Stimulated activated CD8-positive, alpha-beta memory T cell treated with anti-CD3 and anti-CD28 coated beads, Interleukin-4, amount 100 ng/mL, for 48 hours (primary cell): ENCODE measurements around the gene COL8A2.

Experiments used
- DNase-seq: peaks from one replicate; pipeline ENCODE4 v3.0.0-alpha.2; 2020

Gene COL8A2

DNA sequence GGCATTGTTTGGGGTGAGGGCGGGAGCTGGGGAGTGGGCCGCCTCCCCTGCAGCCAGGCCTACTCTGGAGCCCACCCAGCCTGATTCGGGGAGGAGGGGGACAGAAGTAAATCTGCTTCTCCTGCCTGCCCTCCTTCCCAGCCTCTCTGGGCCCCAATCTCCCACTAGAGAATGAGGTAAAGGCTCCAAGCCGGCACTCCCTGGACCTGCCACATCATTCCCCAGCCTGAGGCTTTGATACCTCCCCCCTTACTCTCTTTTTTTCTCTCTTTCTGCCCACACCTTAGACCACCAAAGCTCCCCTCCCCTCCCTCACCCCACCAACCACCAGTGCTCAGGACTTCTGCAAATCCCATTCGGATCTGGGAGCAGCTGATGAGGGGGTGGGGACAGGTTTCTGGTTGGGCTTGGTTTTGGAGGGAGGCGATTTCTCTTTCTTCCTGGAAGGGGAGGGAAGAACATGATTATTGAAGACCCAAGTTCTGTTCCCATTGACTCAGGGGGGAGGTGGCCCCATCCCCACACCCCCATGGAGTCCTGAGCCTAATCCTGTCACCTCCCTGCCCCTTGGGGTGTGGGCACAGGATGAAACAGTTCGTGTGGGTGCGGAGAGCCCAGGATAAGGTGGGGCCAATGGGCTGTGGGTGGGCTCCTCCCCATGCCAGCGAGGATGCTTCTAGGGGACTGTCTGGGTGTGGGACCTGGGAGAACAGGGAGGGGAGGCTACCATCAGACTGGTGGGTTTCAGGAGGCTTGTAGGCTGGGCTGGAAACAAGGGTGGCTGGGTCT, 32.3 kb upstream of the COL8A2 start:
- peak; percentile 42 for DNase-seq

DNA sequence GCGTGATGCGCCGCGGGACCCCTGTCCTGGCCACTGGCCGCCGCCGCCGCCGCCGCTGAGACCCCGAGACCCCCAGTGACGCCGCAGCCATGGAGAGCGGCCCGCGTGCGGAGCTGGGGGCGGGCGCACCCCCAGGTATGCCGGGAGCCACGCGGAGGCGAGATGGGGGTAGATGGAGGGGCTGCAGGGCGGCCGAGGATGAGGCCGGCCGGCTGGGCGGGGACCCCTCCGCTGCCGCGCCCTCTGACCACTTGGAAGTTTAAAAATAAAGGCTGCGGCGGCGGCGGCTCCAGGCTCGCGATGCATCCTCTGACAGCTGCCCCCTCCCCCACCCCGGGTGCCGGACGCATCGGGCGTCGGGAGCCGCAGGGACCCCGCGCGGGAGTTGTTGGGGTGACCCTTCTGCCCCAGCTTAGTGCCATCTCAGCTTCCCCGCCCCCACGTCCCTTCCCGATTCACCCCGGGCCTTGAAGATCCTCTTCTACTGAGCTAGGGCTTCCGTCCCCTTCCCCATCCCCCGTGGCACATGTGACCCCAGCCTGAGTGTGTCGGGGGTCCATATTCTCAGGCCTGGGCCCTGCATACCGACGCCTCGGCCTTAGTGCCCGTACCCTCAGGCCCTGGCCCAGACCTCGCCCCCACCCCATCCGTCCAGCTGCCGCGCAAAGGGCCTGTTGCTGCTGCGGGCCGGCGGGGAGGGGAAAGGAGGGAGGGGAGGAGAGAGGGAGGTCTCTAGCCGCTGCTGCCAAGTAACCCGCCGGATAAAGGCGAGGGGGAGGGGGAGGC, 31.5 kb upstream of the COL8A2 start:
- peak; percentile 76 for DNase-seq

DNA sequence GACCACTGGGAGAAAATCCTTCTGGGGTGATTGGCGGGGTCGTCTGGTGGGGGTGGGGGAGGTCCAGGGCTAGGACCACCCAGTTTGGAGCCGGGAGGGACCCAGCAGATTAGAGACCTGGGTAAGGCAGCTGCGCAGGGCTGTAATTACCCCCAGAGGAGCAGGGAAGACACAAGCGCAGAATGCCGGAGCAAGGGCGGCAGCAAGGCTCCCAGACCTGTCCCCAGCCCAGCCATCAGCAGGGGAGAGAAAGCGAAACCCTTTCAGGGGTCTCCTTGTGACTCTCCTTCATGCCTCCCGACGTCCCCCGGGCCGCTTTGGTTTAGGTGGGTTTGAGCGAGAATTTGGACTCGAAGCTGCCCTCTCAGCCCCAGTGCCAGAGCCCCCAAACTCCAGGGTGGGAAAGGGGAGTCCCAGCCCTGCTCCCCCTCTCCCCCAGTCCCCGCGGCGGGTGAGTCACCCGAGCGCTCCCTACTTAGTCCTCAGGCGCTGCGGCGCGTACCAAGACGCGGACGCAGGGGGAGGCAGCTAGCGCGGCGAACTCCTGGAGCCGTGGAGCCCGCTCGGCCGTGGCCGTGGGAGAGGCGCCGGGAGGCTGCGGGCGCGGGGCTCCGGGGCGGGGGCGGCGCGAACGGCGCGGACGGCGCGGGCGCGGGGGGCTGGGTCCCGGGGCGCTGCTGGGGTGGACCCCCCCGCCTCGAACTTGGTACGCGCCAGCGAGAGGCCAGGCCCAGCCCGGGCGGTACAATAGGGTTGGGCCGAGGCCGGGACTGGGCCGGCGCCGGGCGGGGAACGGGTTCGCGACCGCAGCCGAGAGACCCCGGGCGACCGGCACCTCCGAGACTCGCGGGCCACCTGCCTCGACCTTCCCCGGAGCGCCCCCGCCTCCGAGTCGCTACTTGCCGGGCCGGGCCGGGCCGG, 30.6 kb upstream of the COL8A2 start, which contains the start of gene MAP7D1:
Gene MAP7D1, plus strand, starts transcription at position 753 of the 921 bp plus-strand sequence. CDS start 258 bp downstream, outside the sequence.
- DNase-seq, result peak; percentile 88

DNA sequence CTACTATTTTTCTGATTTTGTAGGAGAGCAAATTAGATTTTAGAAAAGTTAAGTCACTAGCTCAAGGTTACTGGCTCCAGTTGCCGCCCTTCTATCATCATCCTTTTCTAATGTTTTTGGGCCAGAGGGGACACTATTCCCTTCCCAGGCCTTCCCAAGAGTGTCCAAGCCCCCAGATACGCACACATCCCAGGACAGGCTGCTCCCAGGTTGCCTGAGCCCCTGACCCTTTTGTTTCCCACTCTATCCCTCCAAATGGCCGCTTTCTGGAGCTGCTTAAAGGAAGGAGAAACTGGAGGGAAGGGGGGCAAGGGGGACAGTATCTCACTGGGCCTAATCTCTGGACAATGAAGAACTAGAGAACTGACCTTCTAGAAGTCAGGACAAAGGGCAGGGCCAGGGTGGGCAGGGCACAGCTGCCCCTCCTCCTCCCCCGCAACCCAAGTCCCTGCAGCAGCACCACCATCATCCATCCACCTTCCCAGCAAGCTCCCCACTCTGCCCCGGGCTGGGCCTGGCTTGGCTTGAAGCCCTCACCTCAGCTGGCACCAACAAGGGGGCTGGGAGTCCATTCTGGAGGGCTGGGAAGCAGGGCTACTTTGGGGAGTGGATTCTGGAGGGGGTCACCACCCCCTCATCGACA, 29.9 kb upstream of the COL8A2 start:
- DNase-seq, result no peak

DNA sequence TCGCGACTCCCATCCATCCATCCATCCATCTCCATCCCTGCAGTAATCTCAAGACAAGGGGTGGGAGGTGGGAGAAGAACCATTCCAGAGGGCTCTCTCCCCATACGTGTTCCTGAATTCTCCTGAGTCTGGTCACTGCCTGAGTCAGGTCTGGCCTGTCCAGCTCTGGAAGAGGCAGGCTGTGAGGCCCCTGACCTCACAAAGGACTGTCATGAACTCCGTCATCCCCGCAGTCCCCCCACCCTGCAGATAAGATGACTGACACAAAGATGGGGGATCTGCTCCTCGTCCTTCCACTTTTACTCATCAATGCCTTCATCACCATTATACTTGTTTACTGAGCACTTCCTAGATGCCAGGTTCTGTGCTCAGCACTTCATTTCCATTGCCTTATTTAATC, 29.3 kb upstream of the COL8A2 start:
- no peak for DNase-seq

DNA sequence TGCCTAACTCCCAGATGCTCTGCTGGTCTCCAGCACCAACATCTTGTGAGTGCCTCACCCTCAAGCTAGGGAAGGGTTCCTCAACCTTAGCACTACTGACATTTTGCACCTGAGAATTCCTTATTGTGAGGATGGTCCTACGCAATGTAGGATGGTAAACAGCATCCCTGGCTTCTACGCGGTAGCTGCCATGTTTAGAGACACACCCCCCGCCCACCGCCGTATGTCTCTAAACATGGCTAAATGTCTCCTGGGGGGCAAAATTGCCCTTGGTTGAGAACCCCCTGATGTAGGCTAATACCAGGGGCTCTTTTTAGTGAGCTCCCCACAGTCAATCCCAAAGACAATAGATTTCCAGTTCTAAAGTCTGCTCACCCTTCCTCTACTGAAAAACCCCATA, 28.5 kb upstream of the COL8A2 start:
- no peak for DNase-seq

DNA sequence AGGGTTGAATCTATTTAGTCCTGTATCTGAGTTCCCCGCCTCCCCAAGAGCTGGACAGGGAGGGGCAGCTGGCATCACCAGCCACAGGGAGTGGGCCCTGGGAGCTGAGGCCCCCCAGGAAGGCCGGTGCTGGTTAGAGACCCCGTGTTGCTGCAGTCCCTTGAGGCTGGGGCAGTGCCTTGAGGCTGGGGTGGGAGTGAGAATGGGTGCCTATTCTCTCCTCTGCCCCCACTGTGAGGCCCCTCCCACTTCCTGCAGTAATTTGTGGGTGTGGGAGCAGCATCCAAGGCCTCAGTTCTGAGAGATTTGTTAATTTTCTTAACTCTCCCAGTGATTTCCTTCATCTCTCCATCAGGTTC, 26.8 kb upstream of the COL8A2 start:
- DNase-seq, result peak; percentile 69

DNA sequence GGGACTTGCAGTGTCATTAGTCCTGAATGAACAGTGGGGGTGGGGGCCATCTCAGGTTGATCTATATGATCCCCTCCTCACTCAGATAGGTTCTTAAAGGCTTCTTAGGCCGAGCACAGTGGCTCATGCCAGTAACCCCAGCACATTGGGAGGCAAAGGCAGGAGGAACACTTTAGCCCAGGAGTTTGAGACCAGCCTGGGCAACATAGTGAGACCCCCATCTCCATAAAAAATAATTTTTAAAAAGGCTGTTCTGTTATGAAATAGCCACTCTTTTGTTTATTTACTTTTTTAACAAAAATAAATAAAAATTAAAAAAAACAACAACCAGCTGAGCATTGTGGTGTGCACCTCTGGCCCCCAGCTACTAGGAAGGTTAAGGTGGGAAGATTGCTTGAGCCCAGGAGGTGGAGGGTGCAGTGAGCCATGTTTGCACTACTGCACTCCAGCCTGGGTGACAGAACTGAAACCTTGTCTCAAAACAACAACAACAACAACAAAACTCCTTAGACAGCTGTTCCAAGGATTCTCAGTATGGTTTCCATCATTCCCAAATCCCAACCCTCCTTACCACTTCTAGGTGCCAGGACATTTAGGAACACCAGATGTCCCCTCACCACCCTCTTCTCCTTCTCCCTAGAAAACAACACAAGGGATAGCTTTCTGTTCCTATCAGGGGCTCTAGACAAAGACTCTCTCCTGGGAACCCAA, 26.3 kb upstream of the COL8A2 start:
- DNase-seq, result no peak

DNA sequence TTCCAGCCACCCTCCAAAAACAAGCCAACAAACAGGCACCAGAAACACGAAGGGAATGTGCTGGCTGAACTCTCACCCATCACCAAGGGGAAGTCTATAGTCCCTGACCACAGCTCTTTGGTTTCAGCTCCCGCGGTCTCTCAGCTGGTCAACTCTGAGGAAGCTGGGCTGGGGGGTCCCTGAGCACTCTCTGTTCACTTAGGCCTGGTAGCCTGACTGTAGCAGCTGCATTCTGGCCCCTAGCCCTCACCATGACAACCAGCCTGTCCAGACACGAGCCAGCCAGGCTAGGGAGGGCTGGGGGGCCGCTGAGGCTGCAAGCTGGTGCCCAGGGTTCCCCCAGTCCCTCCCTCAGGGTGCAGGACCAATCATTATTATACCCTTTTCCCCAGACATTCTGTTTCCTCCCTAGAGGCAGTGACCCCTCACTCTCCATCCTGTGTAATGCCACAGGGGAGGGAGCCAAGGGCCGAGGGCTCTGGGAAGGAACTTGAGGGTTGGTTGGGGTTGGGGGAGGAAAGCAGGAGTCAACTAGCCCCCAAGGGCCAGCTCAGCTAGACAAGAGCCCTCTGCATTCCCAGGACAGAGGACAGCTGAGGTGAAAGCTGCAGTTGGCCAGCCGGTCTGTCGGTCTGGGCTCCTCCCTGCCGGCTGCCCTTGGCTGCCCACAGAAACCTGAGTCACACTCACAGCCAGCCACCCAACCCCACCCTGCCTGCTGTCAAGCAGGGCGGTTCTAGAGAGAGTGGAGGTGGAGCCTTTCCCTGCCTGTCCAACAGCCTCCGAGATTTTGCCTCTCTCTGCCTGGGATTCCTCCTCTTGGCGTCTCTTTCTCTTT, 25.5 kb upstream of the COL8A2 start:
- DNase-seq, result peak; percentile 84

DNA sequence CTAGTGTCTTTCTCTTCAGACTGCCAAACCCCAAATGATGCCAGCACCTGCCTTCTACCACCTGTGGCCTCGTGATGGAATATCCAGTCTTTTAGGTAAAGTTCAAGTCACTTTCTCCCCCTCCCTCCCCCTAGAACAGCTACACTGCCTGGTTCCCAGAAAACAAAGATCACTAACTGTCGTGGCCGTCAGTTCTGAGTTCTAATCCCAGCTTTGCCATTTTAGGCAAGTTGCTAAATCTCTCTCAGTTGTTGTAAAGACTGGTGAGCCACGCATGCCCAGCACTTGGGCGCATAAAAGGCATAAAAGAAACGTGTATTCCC, 24.9 kb upstream of the COL8A2 start:
- peak; percentile 45 for DNase-seq

DNA sequence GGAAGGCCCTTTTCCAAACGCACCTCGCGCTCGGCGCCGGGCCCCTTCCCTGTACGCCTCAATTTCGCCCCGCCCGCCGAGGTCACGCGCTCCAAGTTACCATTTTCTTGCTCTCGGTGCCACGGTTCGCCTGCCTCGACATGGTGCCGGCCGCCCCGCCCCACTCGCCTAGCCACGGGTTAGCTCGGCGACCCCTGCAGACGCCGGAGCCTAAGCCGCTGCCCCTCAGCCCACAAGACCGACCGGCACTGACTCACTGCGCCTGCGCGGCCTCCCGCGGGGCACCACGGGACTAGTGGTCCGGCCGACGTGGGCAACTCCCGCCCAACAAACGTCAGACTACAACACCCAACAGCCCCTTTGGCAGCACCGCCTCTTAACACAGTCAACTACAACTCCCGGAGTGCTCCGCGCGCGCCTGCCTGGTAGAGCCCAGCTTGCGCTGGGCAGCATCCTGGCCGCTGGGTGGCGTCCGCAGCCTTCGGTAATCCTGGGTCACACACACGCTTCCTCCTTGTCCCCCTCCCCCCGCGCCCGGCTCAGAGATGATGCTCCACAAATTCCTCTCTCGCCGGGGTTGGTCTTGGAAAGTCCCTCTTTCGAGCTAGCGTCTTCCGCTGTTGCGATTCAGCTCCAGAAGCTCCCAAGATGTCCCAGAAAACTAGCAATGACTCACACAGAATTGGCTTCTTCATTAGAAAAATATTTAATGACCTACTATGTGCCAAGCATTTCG, 24.4 kb upstream of the COL8A2 start, which contains the start of gene TRAPPC3:
Gene TRAPPC3, minus strand, starts transcription at position 250 of the 736 bp plus-strand sequence. Its CDS starts 108 bp downstream, at position 142.
- DNase-seq, result peak; percentile 100

DNA sequence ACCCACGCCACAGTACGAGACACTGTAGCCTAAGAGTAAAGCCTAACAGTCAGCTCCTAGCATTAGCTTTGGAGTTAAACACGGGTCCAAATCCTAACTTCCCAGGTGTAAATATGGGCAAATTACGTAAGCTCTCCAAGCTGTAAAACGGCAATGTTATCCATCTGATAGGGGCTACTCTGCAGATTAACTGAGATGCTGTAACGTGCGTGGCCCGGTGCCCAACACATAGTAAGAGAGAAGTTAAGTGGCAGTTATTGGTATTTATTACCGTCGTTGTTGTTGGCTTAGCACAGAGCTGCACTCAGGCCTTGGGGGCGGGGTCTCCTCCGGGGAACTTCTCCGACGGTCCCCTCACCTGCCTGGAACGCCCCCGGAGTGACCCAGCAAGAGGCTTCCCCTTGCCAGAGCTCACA, 23.8 kb upstream of the COL8A2 start:
- DNase-seq, result no peak

DNA sequence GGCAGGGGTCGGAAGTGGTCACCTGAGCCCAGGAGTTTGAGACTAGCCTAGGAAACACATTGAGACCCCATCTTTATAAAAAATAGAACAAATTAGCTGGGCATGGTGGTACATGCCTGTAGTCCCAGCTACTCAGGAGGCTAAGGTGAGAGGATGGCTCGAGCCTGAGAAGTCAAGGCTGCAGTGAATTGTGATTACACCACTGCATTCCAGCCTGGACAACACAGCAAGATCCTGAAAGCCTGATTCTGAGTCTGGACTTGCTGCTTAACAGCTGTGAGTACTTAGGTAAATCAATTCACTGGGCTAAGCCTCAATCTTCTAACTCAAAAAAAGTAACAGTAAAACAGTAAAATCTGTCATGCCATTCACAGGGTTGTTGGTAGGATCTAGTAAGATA, 19.4 kb upstream of the COL8A2 start:
- DNase-seq, result no peak

DNA sequence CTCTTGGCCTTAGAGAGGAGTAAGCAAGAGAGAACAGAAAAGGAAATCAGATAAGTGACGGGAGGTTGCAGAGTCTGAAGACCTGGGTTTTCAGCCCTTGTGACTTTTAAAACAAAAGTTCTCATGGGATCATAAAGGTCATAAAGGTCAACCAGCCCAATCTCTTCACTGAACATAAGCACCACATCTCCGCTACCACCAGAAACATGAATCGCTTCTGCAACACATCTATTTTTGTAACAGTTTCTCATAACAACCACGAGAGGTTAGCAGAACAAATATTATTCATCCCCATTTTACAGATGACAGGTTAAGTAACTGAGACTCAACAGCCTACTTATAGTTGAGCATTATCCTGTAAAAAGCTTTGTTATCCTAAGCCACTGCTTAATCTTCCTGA, 18.4 kb upstream of the COL8A2 start:
- DNase-seq, result no peak

DNA sequence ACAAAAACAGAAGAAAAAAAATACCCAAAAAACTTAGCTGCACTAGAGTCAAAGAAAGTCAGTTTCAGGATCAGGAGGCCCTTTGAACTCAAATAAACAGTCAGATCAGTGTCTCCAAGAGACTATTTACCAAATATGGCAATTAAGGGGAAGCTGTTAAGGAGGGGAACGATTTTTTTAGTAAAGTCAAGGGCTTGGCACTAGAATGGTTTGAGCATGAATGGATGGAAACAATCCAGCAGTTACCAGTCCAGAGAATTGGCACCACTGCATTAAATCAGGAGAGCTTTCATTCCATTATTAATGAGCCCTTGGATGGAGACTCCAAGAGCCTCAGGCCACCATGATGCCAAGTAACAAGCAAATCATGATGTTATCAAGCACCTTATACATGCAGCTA, 17.1 kb upstream of the COL8A2 start:
- DNase-seq, result no peak

DNA sequence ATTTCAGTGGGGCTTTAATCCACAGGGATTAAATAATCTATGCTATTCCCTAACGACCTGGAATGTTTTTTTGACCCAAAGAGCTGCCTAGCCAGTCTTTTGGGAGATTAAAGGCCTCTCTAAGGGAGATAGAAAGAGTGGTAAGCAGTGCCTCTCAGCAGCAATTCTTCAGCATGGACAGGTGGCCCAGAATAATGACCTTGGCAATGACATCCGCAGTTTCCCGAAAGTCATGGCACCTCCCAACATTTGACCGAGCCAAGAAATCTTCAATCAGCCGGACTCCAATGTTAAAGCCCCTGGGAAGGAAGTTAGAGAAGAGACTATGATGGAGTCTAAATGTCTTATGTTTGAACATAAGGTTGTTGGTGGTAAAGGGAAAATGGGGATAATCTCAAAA, 14.5 kb upstream of the COL8A2 start:
- no peak for DNase-seq

DNA sequence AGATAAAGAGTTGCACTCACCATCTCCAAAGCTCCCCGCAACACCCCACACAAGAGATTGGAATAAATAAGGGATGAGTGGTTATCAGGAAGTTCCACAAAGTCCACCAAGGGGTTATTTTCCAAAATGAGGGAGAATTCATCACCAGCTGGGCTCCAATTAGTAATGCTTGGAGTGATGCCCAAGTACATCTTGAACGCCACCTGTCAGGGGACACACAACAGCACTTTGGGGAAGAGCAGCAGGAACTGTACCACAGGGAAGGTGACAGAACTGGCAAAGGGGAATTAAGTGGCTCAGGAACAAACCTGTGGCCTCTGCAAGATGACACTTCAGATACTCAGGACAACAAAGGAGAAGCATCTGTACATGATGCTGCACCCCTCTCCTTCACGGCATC, 12.8 kb upstream of the COL8A2 start:
- no peak for DNase-seq

DNA sequence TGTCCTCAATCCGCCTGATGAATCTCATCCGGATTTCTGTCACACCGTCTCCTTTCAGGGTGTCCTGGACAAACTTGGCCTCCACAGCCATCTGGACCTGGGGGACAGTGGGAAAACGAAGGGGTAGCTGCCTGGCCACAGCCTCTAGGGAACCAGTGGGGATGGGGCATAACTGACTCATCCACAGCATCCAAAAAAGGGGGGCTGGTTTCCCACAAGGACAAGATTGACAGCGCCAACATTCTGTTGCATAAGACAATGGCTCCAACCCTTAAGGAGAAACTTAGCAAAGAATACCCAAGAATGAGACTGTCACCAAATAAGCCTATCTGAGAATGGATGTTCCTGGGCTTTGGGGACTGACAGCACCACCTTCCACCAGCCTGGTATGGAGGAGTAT, 12.2 kb upstream of the COL8A2 start:
- DNase-seq, result no peak

DNA sequence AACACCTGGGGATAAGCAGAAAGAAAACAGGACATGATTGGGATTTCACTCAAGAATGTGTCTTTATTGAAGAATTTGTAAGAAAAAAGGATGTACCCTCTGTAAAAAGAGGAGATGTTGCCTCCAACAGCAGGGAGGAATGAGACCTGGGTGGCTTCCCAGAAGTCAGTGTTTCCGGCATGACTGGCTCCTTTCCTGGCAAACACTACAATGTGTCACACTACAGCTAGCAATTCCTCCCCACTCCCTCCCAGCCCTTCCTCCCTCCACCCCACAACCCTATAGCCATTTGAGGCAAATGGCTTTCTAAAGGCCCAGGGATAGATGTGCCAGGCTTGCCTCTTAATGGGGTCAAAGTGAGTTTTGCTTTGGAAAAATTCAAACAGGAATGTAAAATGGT, 11.5 kb upstream of the COL8A2 start:
- DNase-seq, result no peak

DNA sequence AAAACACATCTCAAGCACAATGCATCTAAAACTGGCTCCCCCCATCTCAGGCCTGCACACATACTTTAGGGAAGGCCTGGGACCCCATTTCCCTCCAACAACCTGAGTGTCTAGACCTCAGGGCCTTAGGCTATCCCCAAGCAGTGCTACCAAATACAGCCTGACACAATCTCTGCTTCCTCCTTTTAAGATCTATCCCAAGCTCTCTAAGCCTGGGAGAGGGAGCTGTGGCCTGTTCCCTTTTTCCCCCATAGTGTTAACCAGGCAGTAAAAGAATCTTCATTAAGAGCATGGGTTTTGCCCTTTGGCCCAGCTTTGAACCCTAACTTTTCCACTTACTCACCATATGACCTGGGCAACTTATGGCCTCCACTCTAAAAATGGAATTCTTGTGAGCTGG, 10.8 kb upstream of the COL8A2 start:
- DNase-seq, result no peak

DNA sequence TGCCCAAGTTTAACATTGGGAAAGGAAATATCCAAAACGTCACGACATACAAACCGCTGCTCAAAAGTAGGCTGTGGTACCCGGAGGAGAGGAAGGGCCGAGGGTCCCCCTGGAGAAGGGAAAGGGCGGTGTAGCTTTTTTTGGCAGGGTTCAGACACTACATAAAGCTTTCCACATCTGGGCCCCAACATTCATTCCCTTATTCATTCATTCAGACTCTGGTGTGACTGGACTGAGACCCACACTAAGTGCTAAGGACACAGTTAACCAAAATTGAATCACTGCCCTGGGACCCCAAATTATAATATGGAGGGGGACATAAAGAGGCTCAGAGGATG, 10.3 kb upstream of the COL8A2 start:
- DNase-seq, result no peak
